Liver (tissue), 9 donors: ENCODE results near the gene ZNF326. TPM values are rescaled to one million over a fixed set of nuclear protein-coding genes. Genes with fewer than 3 reads are reported as not detected.

Experiments
- DNase-seq: peaks from one replicate; pipeline ENCODE4 v3.0.0-alpha.2; 2017; ENCODE audit warnings: low spot score
- H3K27ac ChIP-seq, 2 donors: one replicate each; pipeline ENCODE4 v1.7.0; 2013; ENCODE audit warnings: inconsistent platforms in 2 of 2, low read length in 2 of 2, control low read depth in 1 of 2, low read depth in 1 of 2, mild to moderate bottlenecking in 1 of 2
- H3K27me3 ChIP-seq, 4 donors: one replicate each; pipeline versions ENCODE4 v1.6.1 to v1.7.0; 2013; ENCODE audit warnings: low read length in 3 of 4, inconsistent platforms in 1 of 4, mild to moderate bottlenecking in 1 of 4, moderate library complexity in 1 of 4; ENCODE audit not compliant: control insufficient read depth in 4 of 4, insufficient read depth in 4 of 4
- H3K36me3 ChIP-seq, 4 donors: one replicate each; pipeline versions ENCODE4 v1.6.1 to v1.7.0; 2013; ENCODE audit warnings: low read length in 3 of 4, mild to moderate bottlenecking in 3 of 4, low read depth in 1 of 4, moderate library complexity in 1 of 4; ENCODE audit not compliant: control insufficient read depth in 4 of 4, insufficient read depth in 3 of 4
- H3K4me1 ChIP-seq, 4 donors: one replicate each; pipeline versions ENCODE4 v1.6.1 to v1.7.0; 2013; ENCODE audit warnings: low read length in 3 of 4, mild to moderate bottlenecking in 3 of 4, moderate library complexity in 1 of 4; ENCODE audit not compliant: control insufficient read depth in 4 of 4, insufficient read depth in 4 of 4
- H3K4me3 ChIP-seq, 3 donors: one replicate each; pipeline versions ENCODE4 v1.6.1 to v1.7.0; 2013; ENCODE audit warnings: low read length in 3 of 3, control low read depth in 1 of 3, low read depth in 1 of 3, mild to moderate bottlenecking in 1 of 3
- H3K9ac ChIP-seq, 2 donors: one replicate each; pipeline ENCODE4 v1.7.0; 2013; ENCODE audit warnings: low read length in 2 of 2, mild to moderate bottlenecking in 2 of 2, moderate library complexity in 2 of 2, control low read depth in 1 of 2, low read depth in 1 of 2
- H3K9me3 ChIP-seq, 4 donors: one replicate each; pipeline versions ENCODE4 v1.6.1 to v1.7.0; 2013; ENCODE audit warnings: low read length in 3 of 4; ENCODE audit not compliant: control insufficient read depth in 4 of 4
- ATF3 ChIP-seq: IDR thresholded peaks from 2 replicates; pipeline ENCODE4 v1.6.1; 2016; ENCODE audit warnings: antibody characterized with exemption
- CTCF ChIP-seq: fragments of 150-350 bp; IDR thresholded peaks from 2 replicates; pipeline ENCODE4 v1.5.1; 2017; ENCODE audit warnings: improper control_type of control experiment, low read depth, low read length; ENCODE audit not compliant: missing input control
- EGR1 ChIP-seq, 2 donors: IDR thresholded peaks; 2 replicates each; pipeline ENCODE4 v1.6.1; 2016 to 2018; ENCODE audit warnings: antibody characterized with exemption in 2 of 2, low read depth in 2 of 2
- FOXA1 ChIP-seq: IDR thresholded peaks from 2 replicates; pipeline ENCODE4 v1.6.1; 2016; ENCODE audit warnings: antibody characterized with exemption
- FOXA2 ChIP-seq: IDR thresholded peaks from 2 replicates; pipeline ENCODE4 v1.6.1; 2016; ENCODE audit warnings: antibody characterized with exemption
- GABPA ChIP-seq, 2 donors: IDR thresholded peaks in 1 of 2; conservative IDR thresholded peaks in 1 of 2; 2 replicates each; pipeline ENCODE4 v1.6.1; 2016; ENCODE audit warnings: antibody characterized with exemption in 2 of 2, mild to moderate bottlenecking in 1 of 2, moderate library complexity in 1 of 2
- HNF4A ChIP-seq, 2 donors: conservative IDR thresholded peaks; 2 replicates each; pipeline ENCODE4 v1.6.1; 2016; ENCODE audit warnings: antibody characterized with exemption in 2 of 2, mild to moderate bottlenecking in 2 of 2
- JUND ChIP-seq, 2 donors: IDR thresholded peaks; 2 replicates each; pipeline ENCODE4 v1.6.1; 2016; ENCODE audit warnings: antibody characterized with exemption in 2 of 2
- RAD21 ChIP-seq, 2 donors: IDR thresholded peaks; 2 replicates each; pipeline ENCODE4 v1.6.1; 2016; ENCODE audit warnings: antibody characterized with exemption in 2 of 2, mild to moderate bottlenecking in 2 of 2
- SP1 ChIP-seq: IDR thresholded peaks from 2 replicates; pipeline ENCODE4 v1.6.1; 2018; ENCODE audit warnings: antibody characterized with exemption, mild to moderate bottlenecking
- TAF1 ChIP-seq: conservative IDR thresholded peaks from 2 replicates; pipeline ENCODE4 v1.6.1; 2016; ENCODE audit warnings: antibody characterized with exemption, mild to moderate bottlenecking
- ZBTB33 ChIP-seq: IDR thresholded peaks from 2 replicates; pipeline ENCODE4 v1.6.1; 2016; ENCODE audit warnings: antibody characterized with exemption
- WGBS: extraction: QIAGEN DNeasy Blood & Tissue Kit; methylation state at CpG from one replicate; pipeline ENCODE4 v1.1.7; 2013; 5-methylcytosine and 5-hydroxymethylcytosine counted together
- polyA plus RNA-seq, 2 donors: library from polyadenylated mRNA; stranded (reverse) in 1 of 2; unstranded in 1 of 2; fragments of 200-250 nt in 1 of 2; fragments of >200 nt in 1 of 2; fragmentation: Nextera tagmentation in 1 of 2; extraction: Ambion mirVana in 1 of 2; gene quantifications; one replicate each; pipeline versions ENCODE4 v1.2.1 to v1.2.3, GENCODE V29; 2013 to 2015
- total RNA-seq, 2 donors: library from RNA; depleted of rRNA; stranded (reverse); fragments of >200 nt; gene quantifications; one replicate each; pipeline ENCODE4 v1.2.3, GENCODE V29; 2014
- TF ChIP-seq, protein P1 (sequence below): IDR thresholded peaks from 2 replicates; pipeline ENCODE4 v1.6.1; 2016; ENCODE audit warnings: antibody characterized with exemption, mild to moderate bottlenecking
- TF ChIP-seq, protein P2 (sequence below): IDR thresholded peaks from 2 replicates; pipeline ENCODE4 v1.6.1; 2016; ENCODE audit warnings: antibody characterized with exemption
- donor health status: healthy.
- donor health status: healthy.
- donor health status: healthy.
- donor health status: healthy.
- donor health status: healthy.

The ZNF326 gene
- total and polyA plus RNA-seq, 4 donors: 6.5 to 14.6 (median 10.9) TPM

GRCh38 chr1:89953929-89954328, 41.0 kb upstream of the ZNF326 start:
- TF ChIP-seq JUND (IDR thresholded peaks at IDR 0.05) (no peak), GABPA (IDR thresholded peaks at IDR 0.05 in 1 of 2, conservative IDR thresholded peaks at IDR 0.05 in 1 of 2) (no peak), SP1 (no peak), ATF3 (no peak), HNF4A (conservative IDR thresholded peaks at IDR 0.05) (no peak), RAD21 (IDR thresholded peaks at IDR 0.05) (no peak), EGR1 (IDR thresholded peaks at IDR 0.05; ENCODE audit: low read depth in 2 of 2) (no peak), FOXA1 (no peak), FOXA2 (no peak)
- TF ChIP-seq, protein P1, sequence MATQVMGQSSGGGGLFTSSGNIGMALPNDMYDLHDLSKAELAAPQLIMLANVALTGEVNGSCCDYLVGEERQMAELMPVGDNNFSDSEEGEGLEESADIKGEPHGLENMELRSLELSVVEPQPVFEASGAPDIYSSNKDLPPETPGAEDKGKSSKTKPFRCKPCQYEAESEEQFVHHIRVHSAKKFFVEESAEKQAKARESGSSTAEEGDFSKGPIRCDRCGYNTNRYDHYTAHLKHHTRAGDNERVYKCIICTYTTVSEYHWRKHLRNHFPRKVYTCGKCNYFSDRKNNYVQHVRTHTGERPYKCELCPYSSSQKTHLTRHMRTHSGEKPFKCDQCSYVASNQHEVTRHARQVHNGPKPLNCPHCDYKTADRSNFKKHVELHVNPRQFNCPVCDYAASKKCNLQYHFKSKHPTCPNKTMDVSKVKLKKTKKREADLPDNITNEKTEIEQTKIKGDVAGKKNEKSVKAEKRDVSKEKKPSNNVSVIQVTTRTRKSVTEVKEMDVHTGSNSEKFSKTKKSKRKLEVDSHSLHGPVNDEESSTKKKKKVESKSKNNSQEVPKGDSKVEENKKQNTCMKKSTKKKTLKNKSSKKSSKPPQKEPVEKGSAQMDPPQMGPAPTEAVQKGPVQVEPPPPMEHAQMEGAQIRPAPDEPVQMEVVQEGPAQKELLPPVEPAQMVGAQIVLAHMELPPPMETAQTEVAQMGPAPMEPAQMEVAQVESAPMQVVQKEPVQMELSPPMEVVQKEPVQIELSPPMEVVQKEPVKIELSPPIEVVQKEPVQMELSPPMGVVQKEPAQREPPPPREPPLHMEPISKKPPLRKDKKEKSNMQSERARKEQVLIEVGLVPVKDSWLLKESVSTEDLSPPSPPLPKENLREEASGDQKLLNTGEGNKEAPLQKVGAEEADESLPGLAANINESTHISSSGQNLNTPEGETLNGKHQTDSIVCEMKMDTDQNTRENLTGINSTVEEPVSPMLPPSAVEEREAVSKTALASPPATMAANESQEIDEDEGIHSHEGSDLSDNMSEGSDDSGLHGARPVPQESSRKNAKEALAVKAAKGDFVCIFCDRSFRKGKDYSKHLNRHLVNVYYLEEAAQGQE: no peak
- TF ChIP-seq, protein P2, sequence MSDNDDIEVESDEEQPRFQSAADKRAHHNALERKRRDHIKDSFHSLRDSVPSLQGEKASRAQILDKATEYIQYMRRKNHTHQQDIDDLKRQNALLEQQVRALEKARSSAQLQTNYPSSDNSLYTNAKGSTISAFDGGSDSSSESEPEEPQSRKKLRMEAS: no peak
- 98% methylated on average over 1 of the region's 1 CpG for WGBS
- Histone ChIP-seq H3K4me3 (no peak overlapping the region), H3K27ac (no peak overlapping the region), H3K4me1 (peaks cover 3 to 16% (median 11%) of the 10 kb centered on the region in 4 donors), H3K9me3 (no peaks in the 10 kb centered on the region), H3K36me3 (no peaks in the 10 kb centered on the region), H3K27me3 (no peaks in the 10 kb centered on the region), H3K9ac (no peak overlapping the region)
- no peak for DNase-seq

GRCh38 chr1:89954401-89954800, 40.5 kb upstream of the ZNF326 start:
- H3K4me1 ChIP-seq: peaks cover 3 to 15% (median 10%) of the 10 kb centered on the region in 4 donors
- H3K36me3 ChIP-seq: no peaks in the 10 kb centered on the region
- H3K9me3 ChIP-seq: no peaks in the 10 kb centered on the region
- H3K9ac ChIP-seq: no peak overlapping the region
- H3K27me3 ChIP-seq: no peaks in the 10 kb centered on the region
- H3K4me3 ChIP-seq: no peak overlapping the region
- WGBS: 94% methylated on average over 1 of the region's 1 CpG
- TF ChIP-seq SP1 (no peak), JUND (IDR thresholded peaks at IDR 0.05) (no peak), FOXA2 (no peak), ZBTB33 (no peak), CTCF (no peak), FOXA1 (no peak), ATF3 (no peak), RAD21 (IDR thresholded peaks at IDR 0.05) (no peak), TAF1 (no peak)
- TF ChIP-seq, protein P1: no peak
- TF ChIP-seq, protein P2: no peak
- H3K27ac ChIP-seq: no peak overlapping the region
- DNase-seq: no peak
